SK-N-SH treated with all-trans-retinoic acid at 6 μM for 48 hours (cell line): ENCODE data around the gene SCYL3.

Experiments used
- POU6F1 ChIP-seq: fragments of 250-450 bp; sonication (Bioruptor Pico); IDR thresholded peaks from 2 replicates; pipeline ENCODE4 v1.8.0; 2021; ENCODE audit warnings: low read depth, mild to moderate bottlenecking, moderate library complexity, borderline replicate concordance
- ZFP30 ChIP-seq: fragments of 450-650 bp; formaldehyde crosslinking; IDR thresholded peaks from 2 replicates; pipeline ENCODE4 v1.5.0; 2022; ENCODE audit warnings: mild to moderate bottlenecking, moderate library complexity
- ZNF8 ChIP-seq: fragments of 450-650 bp; formaldehyde crosslinking; IDR thresholded peaks from 2 replicates; pipeline ENCODE4 v1.5.0; 2020; ENCODE audit warnings: mild to moderate bottlenecking, moderate library complexity
- TF ChIP-seq, protein P1 (sequence below): fragments of 250-450 bp; sonication (Bioruptor Pico); IDR thresholded peaks from 2 replicates; pipeline ENCODE4 v1.8.0; 2020; ENCODE audit warnings: mild to moderate bottlenecking, moderate library complexity, borderline replicate concordance

GRCh38 chr1:169885207-169885606, 8.5 kb downstream of the SCYL3 start:
- TF ChIP-seq ZNF8 (CRISPR knock-in tag) (no peak), POU6F1 (CRISPR knock-in tag) (no peak), ZFP30 (no peak)
- TF ChIP-seq, protein P1, sequence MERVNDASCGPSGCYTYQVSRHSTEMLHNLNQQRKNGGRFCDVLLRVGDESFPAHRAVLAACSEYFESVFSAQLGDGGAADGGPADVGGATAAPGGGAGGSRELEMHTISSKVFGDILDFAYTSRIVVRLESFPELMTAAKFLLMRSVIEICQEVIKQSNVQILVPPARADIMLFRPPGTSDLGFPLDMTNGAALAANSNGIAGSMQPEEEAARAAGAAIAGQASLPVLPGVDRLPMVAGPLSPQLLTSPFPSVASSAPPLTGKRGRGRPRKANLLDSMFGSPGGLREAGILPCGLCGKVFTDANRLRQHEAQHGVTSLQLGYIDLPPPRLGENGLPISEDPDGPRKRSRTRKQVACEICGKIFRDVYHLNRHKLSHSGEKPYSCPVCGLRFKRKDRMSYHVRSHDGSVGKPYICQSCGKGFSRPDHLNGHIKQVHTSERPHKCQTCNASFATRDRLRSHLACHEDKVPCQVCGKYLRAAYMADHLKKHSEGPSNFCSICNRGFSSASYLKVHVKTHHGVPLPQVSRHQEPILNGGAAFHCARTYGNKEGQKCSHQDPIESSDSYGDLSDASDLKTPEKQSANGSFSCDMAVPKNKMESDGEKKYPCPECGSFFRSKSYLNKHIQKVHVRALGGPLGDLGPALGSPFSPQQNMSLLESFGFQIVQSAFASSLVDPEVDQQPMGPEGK, result no peak
